HG03135 (cell line): Measurements from ENCODE around the gene CHD1L.
"Not testable (repeated sequence)": the region's sequence is repeated elsewhere in the genome, so short reads cannot be mapped to it uniquely, and the experiment has no call there.

ENCODE experiments used
- ATAC-seq: cut with Tn5 transposase; IDR thresholded peaks from one replicate; pipeline ENCODE4 v1.9.1; 2021; ENCODE audit warnings: mild to moderate bottlenecking, moderate library complexity; ENCODE audit not compliant: unreplicated experiment

The CHD1L gene

GRCh38 chr1:147231032-147231431, 11.5 kb upstream of the CHD1L start:
- not testable (repeated sequence) for ATAC-seq

- not testable (repeated sequence) for ATAC-seq
Measured at GRCh38 chr1:147233903-147234302, 8.6 kb upstream of the CHD1L start.

GRCh38 chr1:147235822-147236221, 6.7 kb upstream of the CHD1L start:
- no peak for ATAC-seq

- ATAC-seq: no peak
Measured at GRCh38 chr1:147236448-147236847, 6.0 kb upstream of the CHD1L start.

GRCh38 chr1:147236959-147237791, 5.3 kb upstream of the CHD1L start:
- no peak for ATAC-seq

- no peak for ATAC-seq
Measured at GRCh38 chr1:147238053-147238902, 4.2 kb upstream of the CHD1L start.

GRCh38 chr1:147238925-147239820, 3.3 kb upstream of the CHD1L start:
- no peak for ATAC-seq

- not testable (repeated sequence) for ATAC-seq
Measured at GRCh38 chr1:147240131-147240721, 2.3 kb upstream of the CHD1L start.

- no peak for ATAC-seq
Measured at GRCh38 chr1:147241934-147242448, 493 bp upstream of the CHD1L start.

- no peak for ATAC-seq
Measured at GRCh38 chr1:147243228-147243685, 773 bp downstream of the CHD1L start.

- no peak for ATAC-seq
Measured at GRCh38 chr1:147243841-147244240, 1.4 kb downstream of the CHD1L start.

GRCh38 chr1:147245129-147245528, 2.6 kb downstream of the CHD1L start:
- ATAC-seq: no peak

GRCh38 chr1:147245586-147246021, 3.1 kb downstream of the CHD1L start:
- ATAC-seq: no peak

- ATAC-seq: no peak
Measured at GRCh38 chr1:147246044-147246690, 3.7 kb downstream of the CHD1L start.

GRCh38 chr1:147246910-147247655, 4.6 kb downstream of the CHD1L start:
- no peak for ATAC-seq

- ATAC-seq: no peak
Measured at GRCh38 chr1:147247656-147248238, 5.3 kb downstream of the CHD1L start.

GRCh38 chr1:147252540-147252939, 10.1 kb downstream of the CHD1L start:
- no peak for ATAC-seq

- ATAC-seq: no peak
Measured at GRCh38 chr1:147260956-147261355, 18.5 kb downstream of the CHD1L start.
